SK-N-SH treated with all-trans-retinoic acid at 6 μM for 48 hours (cell line): ENCODE results near the gene HELZ2.

ENCODE experiments used
- ATAC-seq: fragments of 200-7000 bp; cut with Tn5 transposase; 3 replicates; pipeline ENCODE4 v1.9.1; 2020; ENCODE audit warnings: mild to moderate bottlenecking, moderate library complexity
- CSRNP3 ChIP-seq: fragments of 250-450 bp; sonication (Bioruptor Pico); IDR thresholded peaks from 2 replicates; pipeline ENCODE4 v1.5.1; 2021; ENCODE audit warnings: mild to moderate bottlenecking, moderate library complexity
- GLIS3 ChIP-seq: fragments of 250-450 bp; sonication (Bioruptor Pico); IDR thresholded peaks from 2 replicates; pipeline ENCODE4 v1.5.0; 2020; ENCODE audit warnings: mild to moderate bottlenecking, moderate library complexity
- ISL1 ChIP-seq: fragments of 250-450 bp; sonication (Bioruptor Pico); IDR thresholded peaks from 2 replicates; pipeline ENCODE4 v2.1.2; 2022; ENCODE audit warnings: mild to moderate bottlenecking, moderate library complexity
- PATZ1 ChIP-seq: fragments of 250-450 bp; sonication (Bioruptor Pico); IDR thresholded peaks from 2 replicates; pipeline ENCODE4 v1.8.0; 2020; ENCODE audit warnings: mild to moderate bottlenecking, moderate library complexity, borderline replicate concordance
- POU6F1 ChIP-seq: fragments of 250-450 bp; sonication (Bioruptor Pico); IDR thresholded peaks from 2 replicates; pipeline ENCODE4 v1.8.0; 2021; ENCODE audit warnings: low read depth, mild to moderate bottlenecking, moderate library complexity, borderline replicate concordance
- RARB ChIP-seq: fragments of 250-450 bp; sonication (Bioruptor Pico); IDR thresholded peaks from 2 replicates; pipeline ENCODE4 v1.8.0; 2021; ENCODE audit warnings: mild to moderate bottlenecking, moderate library complexity
- SNAI2 ChIP-seq: fragments of 250-450 bp; sonication (Bioruptor Pico); IDR thresholded peaks from 2 replicates; pipeline ENCODE4 v1.5.0; 2020; ENCODE audit warnings: mild to moderate bottlenecking, moderate library complexity
- TOX ChIP-seq: fragments of 250-450 bp; sonication (Bioruptor Pico); IDR thresholded peaks from 2 replicates; pipeline ENCODE4 v1.8.0; 2021; ENCODE audit warnings: mild to moderate bottlenecking, moderate library complexity, borderline replicate concordance
- ZC3H10 ChIP-seq: fragments of 250-450 bp; sonication (Bioruptor Pico); IDR thresholded peaks from 2 replicates; pipeline ENCODE4 v1.5.1; 2021; ENCODE audit warnings: mild to moderate bottlenecking, moderate library complexity
- ZFP30 ChIP-seq: fragments of 450-650 bp; formaldehyde crosslinking; IDR thresholded peaks from 2 replicates; pipeline ENCODE4 v1.5.0; 2022; ENCODE audit warnings: mild to moderate bottlenecking, moderate library complexity
- TF ChIP-seq, protein P1 (sequence below): fragments of 250-450 bp; sonication (Bioruptor Pico); IDR thresholded peaks from 2 replicates; pipeline ENCODE4 v1.5.1; 2020; ENCODE audit warnings: low read depth, mild to moderate bottlenecking, moderate library complexity
- TF ChIP-seq, protein P2 (sequence below): fragments of 250-450 bp; sonication (Bioruptor Pico); IDR thresholded peaks from 2 replicates; pipeline ENCODE4 v1.5.0; 2020; ENCODE audit warnings: mild to moderate bottlenecking, moderate library complexity

HELZ2 gene

GRCh38 chr20:63566395-63567135, 7.5 kb downstream of the HELZ2 start:
- no peak for TF ChIP-seq PATZ1 (CRISPR knock-in tag)

DNA sequence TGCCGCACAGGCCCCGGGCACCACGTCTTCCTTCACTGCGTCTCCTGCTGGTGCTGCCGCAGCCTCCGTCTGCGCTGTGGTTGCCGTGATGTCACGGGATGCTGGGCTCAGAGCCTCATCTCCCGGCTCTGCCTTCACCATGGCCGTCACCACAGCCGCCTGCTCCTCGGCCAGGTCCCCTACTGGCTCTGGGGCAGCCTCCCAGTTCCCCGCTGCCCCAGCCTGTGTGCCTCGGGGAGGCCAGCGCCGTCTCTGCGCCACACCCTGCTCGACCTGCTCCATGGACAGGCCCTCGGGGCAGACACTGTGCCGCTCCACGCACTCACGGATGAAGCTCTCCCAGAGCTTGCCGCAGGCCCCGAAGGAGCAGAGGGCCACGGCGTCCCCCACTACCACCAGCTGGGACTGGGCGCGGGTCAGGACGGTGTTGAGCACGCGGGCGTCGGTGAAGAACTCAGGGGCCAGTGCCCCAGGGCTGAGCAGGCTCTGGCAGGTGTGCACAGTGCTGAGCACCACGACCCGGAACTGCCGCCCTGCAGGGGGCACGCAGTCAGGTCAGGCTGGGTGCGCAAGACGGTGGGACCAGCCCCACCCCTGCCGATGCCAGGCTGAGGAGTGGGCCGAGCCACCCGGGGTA, 8.2 kb downstream of the HELZ2 start:
- TF ChIP-seq, protein P1, sequence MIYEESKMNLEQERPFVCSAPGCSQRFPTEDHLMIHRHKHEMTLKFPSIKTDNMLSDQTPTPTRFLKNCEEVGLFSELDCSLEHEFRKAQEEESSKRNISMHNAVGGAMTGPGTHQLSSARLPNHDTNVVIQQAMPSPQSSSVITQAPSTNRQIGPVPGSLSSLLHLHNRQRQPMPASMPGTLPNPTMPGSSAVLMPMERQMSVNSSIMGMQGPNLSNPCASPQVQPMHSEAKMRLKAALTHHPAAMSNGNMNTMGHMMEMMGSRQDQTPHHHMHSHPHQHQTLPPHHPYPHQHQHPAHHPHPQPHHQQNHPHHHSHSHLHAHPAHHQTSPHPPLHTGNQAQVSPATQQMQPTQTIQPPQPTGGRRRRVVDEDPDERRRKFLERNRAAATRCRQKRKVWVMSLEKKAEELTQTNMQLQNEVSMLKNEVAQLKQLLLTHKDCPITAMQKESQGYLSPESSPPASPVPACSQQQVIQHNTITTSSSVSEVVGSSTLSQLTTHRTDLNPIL, result no peak
- TF ChIP-seq SNAI2 (CRISPR knock-in tag), result no peak
- TF ChIP-seq POU6F1 (CRISPR knock-in tag), result no peak
- TF ChIP-seq, protein P2, sequence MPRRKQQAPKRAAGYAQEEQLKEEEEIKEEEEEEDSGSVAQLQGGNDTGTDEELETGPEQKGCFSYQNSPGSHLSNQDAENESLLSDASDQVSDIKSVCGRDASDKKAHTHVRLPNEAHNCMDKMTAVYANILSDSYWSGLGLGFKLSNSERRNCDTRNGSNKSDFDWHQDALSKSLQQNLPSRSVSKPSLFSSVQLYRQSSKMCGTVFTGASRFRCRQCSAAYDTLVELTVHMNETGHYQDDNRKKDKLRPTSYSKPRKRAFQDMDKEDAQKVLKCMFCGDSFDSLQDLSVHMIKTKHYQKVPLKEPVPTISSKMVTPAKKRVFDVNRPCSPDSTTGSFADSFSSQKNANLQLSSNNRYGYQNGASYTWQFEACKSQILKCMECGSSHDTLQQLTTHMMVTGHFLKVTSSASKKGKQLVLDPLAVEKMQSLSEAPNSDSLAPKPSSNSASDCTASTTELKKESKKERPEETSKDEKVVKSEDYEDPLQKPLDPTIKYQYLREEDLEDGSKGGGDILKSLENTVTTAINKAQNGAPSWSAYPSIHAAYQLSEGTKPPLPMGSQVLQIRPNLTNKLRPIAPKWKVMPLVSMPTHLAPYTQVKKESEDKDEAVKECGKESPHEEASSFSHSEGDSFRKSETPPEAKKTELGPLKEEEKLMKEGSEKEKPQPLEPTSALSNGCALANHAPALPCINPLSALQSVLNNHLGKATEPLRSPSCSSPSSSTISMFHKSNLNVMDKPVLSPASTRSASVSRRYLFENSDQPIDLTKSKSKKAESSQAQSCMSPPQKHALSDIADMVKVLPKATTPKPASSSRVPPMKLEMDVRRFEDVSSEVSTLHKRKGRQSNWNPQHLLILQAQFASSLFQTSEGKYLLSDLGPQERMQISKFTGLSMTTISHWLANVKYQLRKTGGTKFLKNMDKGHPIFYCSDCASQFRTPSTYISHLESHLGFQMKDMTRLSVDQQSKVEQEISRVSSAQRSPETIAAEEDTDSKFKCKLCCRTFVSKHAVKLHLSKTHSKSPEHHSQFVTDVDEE (CRISPR knock-in tag), result no peak
- no peak for TF ChIP-seq RARB (CRISPR knock-in tag)
- TF ChIP-seq ISL1 (CRISPR knock-in tag), result no peak
- TF ChIP-seq PATZ1 (CRISPR knock-in tag), result no peak
- no peak for TF ChIP-seq ZC3H10
- no peak for TF ChIP-seq ZFP30 (CRISPR knock-in tag)
- TF ChIP-seq TOX, result no peak
- no peak for ATAC-seq

More at GRCh38 chr20:63566395-63567135, 7.5 kb downstream of the HELZ2 start:
- no peak for ATAC-seq

DNA sequence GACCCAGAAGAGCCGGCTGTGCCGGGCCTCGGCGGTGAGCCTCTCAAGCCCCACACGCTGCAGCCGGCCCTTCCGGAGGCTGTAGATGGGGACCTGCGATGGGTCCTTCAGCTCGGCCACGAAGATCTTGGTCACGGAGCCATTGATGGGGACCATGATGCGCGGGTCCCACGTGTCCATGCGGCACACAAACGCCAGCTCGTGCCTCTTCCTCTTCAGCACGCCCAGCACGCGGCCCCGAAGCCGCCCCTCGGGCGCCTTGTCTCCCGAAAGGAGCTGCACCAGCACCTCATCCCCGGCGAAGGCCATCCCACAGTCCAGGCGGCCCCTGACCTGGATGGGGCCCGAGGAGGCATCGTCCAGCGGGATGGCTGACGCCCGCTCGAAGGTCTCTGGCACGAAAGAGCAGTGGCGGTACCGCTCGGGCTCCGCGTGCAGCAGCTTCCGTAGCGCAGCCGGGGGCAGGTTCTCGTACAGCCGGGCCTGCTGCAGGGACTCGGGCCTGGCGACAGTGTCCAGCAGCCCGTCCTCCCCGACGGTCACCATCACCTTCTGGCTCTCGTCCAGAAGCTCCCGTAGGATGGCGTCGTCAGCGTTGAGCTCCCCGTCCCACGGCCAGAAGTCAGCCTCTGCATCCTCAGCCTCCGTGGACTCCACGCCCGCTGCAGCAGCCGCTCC, 8.9 kb downstream of the HELZ2 start:
- ATAC-seq, result no peak
- TF ChIP-seq, protein P1, result no peak
- TF ChIP-seq PATZ1 (CRISPR knock-in tag) (no peak), GLIS3 (CRISPR knock-in tag) (no peak), CSRNP3 (CRISPR knock-in tag) (no peak), ISL1 (CRISPR knock-in tag) (no peak)
- TF ChIP-seq, all 23 proteins: peak for 0
